Fibroblast of villous mesenchyme (primary cell): ENCODE measurements around the gene TMEM200A. TPM values are rescaled to one million over a fixed set of nuclear protein-coding genes. Genes with fewer than 3 reads are reported as not detected.

Experiments
- DNase-seq: peaks from one replicate; pipeline ENCODE4 v3.0.0-alpha.2; 2010; ENCODE audit warnings: low read depth
- H3K4me3 ChIP-seq: 2 replicates; pipeline ENCODE4 v1.5.1; 2011; ENCODE audit warnings: low read depth, mild to moderate bottlenecking, low read length
- total RNA-seq: library from RNA; depleted of rRNA; stranded (reverse); fragments of >200 nt; gene quantifications from 2 replicates; pipeline ENCODE4 v1.2.3, GENCODE V29; 2012
- TF ChIP-seq, protein P1 (sequence below): IDR thresholded peaks from 2 replicates; pipeline ENCODE4 v1.5.1; 2012; ENCODE audit warnings: low read depth, mild to moderate bottlenecking, low read length; ENCODE audit not compliant: insufficient read depth

TMEM200A gene
- total RNA-seq, 1 donor = 43.6 TPM

DNA sequence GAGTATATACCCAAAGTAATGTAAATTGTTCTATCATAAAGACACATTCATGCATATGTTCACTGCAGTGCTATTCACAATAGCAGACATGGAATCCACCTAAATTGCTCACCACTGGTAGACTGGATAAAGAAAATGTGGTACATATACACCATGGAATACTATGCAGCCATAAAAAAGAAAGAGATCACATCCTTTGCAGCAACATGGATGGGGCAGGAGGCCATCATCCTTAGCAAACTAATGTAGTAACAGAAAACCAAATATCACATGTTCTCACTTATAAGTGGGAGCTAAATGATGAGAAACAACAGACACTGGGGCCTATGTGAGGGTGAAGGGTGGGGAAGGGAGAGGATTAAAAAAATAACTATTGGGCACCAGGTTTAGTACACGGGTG is 11.5 kb upstream of the TMEM200A start:
- TF ChIP-seq, protein P1, sequence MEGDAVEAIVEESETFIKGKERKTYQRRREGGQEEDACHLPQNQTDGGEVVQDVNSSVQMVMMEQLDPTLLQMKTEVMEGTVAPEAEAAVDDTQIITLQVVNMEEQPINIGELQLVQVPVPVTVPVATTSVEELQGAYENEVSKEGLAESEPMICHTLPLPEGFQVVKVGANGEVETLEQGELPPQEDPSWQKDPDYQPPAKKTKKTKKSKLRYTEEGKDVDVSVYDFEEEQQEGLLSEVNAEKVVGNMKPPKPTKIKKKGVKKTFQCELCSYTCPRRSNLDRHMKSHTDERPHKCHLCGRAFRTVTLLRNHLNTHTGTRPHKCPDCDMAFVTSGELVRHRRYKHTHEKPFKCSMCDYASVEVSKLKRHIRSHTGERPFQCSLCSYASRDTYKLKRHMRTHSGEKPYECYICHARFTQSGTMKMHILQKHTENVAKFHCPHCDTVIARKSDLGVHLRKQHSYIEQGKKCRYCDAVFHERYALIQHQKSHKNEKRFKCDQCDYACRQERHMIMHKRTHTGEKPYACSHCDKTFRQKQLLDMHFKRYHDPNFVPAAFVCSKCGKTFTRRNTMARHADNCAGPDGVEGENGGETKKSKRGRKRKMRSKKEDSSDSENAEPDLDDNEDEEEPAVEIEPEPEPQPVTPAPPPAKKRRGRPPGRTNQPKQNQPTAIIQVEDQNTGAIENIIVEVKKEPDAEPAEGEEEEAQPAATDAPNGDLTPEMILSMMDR = no peak
- DNase-seq = no peak
- no peak overlapping the region for H3K4me3 ChIP-seq

DNA sequence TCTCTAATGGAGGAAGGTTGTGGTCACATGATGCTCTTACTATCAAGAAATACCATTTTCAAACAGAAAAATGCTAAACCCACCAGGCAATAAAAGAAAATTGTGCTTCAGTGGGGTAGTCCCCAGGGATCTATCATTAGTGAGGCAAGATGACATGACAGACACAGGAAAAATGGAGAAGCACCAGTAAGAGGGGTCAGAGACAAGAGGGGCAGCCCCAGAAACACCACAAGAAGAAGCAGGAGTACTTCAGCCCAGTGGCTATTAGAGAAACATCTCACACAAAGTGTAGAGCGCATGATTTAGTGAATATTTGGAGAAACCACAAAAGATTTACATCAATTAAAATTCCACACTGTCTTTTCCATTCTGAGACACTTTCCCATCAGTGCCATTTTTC is 10.2 kb upstream of the TMEM200A start:
- H3K4me3 ChIP-seq = no peak overlapping the region
- TF ChIP-seq, protein P1 = no peak
- DNase-seq = no peak

DNA sequence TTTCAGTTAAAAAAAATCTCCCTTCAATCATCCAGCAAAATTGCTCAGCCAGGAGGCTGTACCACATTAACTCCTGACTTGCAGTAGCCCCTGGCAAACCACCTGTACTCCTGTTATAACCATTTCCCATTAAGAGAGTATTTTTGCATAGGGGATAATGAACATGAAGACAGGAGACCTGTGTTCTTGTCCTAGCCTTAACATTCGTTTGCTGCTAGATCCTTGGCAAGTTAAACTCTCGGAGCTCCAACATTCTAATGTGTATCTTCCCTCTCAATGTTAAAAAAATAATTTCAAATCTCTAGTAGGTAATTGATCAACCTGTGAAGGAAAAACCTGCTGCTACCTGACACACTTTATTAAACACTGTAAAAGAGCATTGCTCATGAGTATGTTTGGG is 8.4 kb upstream of the TMEM200A start:
- no peak overlapping the region for H3K4me3 ChIP-seq
- TF ChIP-seq, protein P1 = no peak
- DNase-seq = no peak

DNA sequence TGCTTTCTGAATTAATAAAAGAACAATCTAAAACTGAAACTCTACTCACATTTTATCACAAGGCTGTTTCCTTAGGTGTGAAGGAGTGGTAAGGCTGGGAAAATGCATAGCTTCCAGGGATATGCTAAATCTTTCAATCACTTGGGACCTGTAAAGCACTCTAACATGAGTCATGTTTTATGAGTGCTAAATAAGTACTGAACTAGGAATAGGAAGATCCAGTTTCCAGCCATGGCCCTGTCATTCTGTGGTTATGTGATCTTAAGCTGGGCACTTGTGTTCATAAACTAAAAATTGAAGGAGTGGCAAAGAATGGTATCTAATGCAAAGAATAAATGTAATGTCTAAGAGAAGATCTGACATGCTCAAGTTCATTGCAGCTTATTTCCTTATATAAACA is 6.1 kb upstream of the TMEM200A start:
- DNase-seq = peak; percentile 36
- no peak overlapping the region for H3K4me3 ChIP-seq
- TF ChIP-seq, protein P1 = no peak

DNA sequence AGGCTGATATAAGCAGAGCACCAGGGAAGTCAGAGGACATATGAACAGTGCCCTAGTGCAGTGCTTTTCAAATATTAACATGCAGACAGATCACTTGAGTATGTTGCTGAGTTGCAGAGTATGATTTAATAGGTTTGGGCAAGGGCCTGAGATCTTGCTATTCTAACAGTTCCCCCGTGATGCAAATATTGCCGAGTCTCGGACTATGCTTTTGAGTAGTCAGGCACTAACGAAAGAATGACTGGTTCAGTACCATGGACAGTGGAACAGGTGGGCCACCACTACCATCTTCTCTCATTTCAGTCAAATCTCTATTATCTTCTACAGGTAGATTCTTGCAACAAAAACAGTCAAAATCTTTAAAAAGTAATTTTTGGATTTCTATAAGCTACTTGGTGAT is 3.7 kb upstream of the TMEM200A start:
- no peak overlapping the region for H3K4me3 ChIP-seq
- TF ChIP-seq, protein P1 = no peak
- DNase-seq = peak; percentile 25

DNA sequence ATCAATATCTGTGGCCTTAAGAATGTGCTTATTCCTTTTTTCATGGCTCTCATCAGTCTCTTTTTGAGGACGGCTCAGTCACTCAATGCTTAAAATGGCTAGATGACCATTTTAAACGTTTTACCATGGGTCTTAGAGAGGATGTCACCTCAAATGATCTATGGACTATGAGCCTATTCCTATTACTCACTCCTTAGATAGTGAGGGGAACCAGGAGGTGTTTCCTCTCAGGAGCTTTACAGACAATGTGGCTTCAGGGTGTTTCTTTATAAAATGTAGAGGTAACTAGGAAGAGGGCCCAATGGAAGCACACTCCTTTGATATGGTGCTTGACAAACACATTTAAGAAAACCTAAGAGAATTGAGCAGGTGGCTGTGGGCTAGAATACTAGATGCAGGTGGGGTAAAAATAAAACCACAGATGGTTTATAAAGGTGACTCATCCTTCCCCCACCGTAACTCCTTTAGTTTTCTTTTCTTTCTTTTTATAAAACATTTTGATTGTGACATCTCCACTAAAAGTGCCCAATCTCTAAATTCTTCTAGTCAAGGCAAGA is 1.5 kb upstream of the TMEM200A start:
- H3K4me3 ChIP-seq = peak overlapping the region; percentile 78
- no peak for DNase-seq
- TF ChIP-seq, protein P1 = no peak
